Lower leg skin (tissue), 4 donors: ENCODE results near the gene TRAF3. TPM values are rescaled to one million over a fixed set of nuclear protein-coding genes. Genes with fewer than 3 reads are reported as not detected.
"Not testable (repeated sequence)": the region's sequence is repeated elsewhere in the genome, so short reads cannot be mapped to it uniquely, and the experiment has no call there.

Source experiments
- DNase-seq, 2 donors: peaks; one replicate each; pipeline ENCODE4 v3.0.0-alpha.2; 2019; ENCODE audit warnings: low spot score in 2 of 2
- H3K4me3 ChIP-seq: fragments of 200-600 bp; sonication (generic); 2 replicates; pipeline ENCODE4 v1.5.1; 2017; ENCODE audit warnings: mild to moderate bottlenecking, low read depth; ENCODE audit not compliant: poor library complexity, severe bottlenecking
- POLR2A ChIP-seq, 2 donors: fragments of 450-650 bp; IDR thresholded peaks; one replicate each; pipeline ENCODE4 v1.6.1; 2016 to 2017; ENCODE audit warnings: antibody characterized with exemption in 2 of 2, mild to moderate bottlenecking in 1 of 2, moderate library complexity in 1 of 2
- WGBS, 2 donors: methylation state at CpG; one replicate each; pipeline ENCODE4 v1.1.5; 2018; 5-methylcytosine and 5-hydroxymethylcytosine counted together
- intact Hi-C: fragments of 100-400 bp; cut with DNase I; formaldehyde crosslinking; loops from one replicate; pipeline ENCODE4 v1.15.0; 2023; ENCODE audit warnings: low total_unique reads
- total RNA-seq, 4 donors: library from RNA; depleted of rRNA; stranded (reverse); fragments of >200 nt; gene quantifications; one replicate each; pipeline ENCODE4 v1.1.0, GENCODE V29; 2016
- TF ChIP-seq, protein P1 (sequence below), 3 donors: fragments of 450-650 bp; IDR thresholded peaks; one replicate each; pipeline ENCODE4 v1.5.1; 2016; ENCODE audit warnings: antibody characterized with exemption in 3 of 3, mild to moderate bottlenecking in 3 of 3, moderate library complexity in 2 of 3

Gene TRAF3
- total RNA-seq, 4 donors from 2014 or later = 3.0 to 14.4 (median 12.1) TPM

DNA sequence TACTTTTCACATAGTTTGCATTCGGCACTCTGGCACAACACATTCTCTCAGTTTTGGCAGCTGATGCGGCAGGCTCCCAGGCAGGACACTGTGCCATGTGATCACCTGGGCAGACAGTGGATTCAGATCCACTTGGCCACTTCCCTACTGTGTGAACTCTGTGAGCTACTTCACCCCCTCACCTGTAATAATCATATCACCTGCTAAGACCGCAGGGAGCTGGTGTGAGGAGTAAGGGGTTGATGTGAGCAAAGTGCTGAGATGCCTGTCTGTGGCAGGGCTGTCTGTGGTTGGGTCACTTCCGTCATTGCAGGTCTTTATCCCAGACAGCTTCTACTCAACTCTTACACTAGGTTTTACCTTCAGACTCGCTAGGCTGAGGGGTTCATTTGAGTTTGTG, 94.8 kb downstream of the TRAF3 start:
- no peak for TF ChIP-seq POLR2A (IDR thresholded peaks at IDR 0.05)
- TF ChIP-seq, protein P1, sequence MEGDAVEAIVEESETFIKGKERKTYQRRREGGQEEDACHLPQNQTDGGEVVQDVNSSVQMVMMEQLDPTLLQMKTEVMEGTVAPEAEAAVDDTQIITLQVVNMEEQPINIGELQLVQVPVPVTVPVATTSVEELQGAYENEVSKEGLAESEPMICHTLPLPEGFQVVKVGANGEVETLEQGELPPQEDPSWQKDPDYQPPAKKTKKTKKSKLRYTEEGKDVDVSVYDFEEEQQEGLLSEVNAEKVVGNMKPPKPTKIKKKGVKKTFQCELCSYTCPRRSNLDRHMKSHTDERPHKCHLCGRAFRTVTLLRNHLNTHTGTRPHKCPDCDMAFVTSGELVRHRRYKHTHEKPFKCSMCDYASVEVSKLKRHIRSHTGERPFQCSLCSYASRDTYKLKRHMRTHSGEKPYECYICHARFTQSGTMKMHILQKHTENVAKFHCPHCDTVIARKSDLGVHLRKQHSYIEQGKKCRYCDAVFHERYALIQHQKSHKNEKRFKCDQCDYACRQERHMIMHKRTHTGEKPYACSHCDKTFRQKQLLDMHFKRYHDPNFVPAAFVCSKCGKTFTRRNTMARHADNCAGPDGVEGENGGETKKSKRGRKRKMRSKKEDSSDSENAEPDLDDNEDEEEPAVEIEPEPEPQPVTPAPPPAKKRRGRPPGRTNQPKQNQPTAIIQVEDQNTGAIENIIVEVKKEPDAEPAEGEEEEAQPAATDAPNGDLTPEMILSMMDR (IDR thresholded peaks at IDR 0.05) = no peak
- intact Hi-C loops = no loop called here
- WGBS, 2 donors = 97 to 98% methylated on average over 5 of the region's 5 CpGs
- DNase-seq = no peak
- no peak overlapping the region for H3K4me3 ChIP-seq

DNA sequence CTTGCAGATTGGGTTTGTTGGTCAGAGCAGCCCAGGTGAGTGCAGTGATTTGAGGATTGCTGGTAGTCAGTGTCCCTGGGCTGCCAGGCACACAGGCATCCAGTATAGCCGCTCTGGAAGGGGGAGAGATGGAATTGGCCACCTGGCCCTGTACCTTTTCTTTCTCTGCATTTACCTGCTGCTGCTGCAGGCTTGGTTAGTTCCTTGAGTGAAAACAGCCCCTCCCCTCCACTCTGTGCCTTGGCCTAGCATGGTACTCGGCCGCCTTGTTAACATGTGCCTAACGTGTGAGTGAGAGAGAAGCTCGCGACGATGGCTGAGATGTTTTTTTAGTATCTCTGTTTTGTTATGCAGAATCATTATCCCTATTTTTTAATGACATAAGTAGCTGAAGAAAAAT, 95.9 kb downstream of the TRAF3 start:
- 95 to 96% methylated on average over 7 of the region's 7 CpGs for WGBS, 2 donors
- DNase-seq = peak in 1 of 2 donors; percentile 70
- H3K4me3 ChIP-seq = no peak overlapping the region
- TF ChIP-seq, protein P1 (IDR thresholded peaks at IDR 0.05) = no peak
- TF ChIP-seq POLR2A (IDR thresholded peaks at IDR 0.05) = no peak
- intact Hi-C loops = no loop called here

DNA sequence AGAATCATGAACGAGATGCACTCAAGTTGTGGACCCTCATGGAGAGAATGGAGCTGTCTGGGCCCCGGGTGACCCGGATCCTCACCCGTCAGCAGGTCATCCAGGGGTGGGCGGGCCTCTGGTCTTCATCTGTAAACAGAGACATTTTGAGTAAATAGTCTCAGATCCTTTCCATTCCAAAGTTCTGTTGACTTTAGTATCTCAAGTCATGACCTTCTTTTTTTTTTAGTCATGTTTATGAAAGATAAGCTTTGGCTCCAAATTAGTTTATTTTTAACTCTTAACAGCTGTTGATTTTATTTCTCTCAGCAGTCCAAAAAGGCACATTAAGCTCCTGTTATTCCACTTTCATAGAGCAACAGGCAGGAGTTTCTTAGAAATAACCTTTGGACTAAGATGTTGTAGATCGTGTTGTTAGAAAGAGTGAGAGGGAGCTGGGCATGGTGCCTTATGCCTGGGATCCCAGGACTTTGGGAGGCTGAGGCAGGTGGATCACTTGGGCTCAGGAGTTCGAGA, 96.4 kb downstream of the TRAF3 start:
- peak in 1 of 2 donors; percentile 48 for DNase-seq
- no peak overlapping the region for H3K4me3 ChIP-seq
- 91 to 93% methylated on average over 7 of the region's 7 CpGs for WGBS, 2 donors
- intact Hi-C loops = no loop called here
- TF ChIP-seq, protein P1 (IDR thresholded peaks at IDR 0.05) = no peak
- TF ChIP-seq POLR2A (IDR thresholded peaks at IDR 0.05) = no peak

DNA sequence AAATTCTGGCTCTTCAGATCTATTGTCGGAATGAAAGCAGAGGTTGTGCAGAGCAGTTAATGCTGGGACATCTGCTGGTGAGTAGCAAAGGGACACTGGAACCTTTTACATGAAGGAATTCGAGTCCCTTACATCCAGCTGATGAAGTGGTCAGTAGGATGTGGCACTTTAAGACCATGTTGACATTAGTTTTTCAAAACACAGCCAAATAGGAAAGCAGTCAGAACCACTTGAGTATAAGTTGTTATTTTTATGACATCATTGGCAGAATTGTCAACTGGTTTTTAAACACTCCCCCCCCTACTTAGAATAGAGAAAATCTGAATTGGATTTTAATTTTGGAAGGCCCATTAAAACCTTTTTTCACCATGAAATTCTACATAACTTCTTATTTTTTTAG, 98.4 kb downstream of the TRAF3 start:
- no peak for TF ChIP-seq POLR2A (IDR thresholded peaks at IDR 0.05)
- TF ChIP-seq, protein P1 (IDR thresholded peaks at IDR 0.05) = no peak
- 87 to 95% methylated on average over 2 of the region's 2 CpGs for WGBS, 2 donors
- peak in 1 of 2 donors; percentile 17 for DNase-seq
- H3K4me3 ChIP-seq = no peak overlapping the region
- intact Hi-C loops = no loop called here

DNA sequence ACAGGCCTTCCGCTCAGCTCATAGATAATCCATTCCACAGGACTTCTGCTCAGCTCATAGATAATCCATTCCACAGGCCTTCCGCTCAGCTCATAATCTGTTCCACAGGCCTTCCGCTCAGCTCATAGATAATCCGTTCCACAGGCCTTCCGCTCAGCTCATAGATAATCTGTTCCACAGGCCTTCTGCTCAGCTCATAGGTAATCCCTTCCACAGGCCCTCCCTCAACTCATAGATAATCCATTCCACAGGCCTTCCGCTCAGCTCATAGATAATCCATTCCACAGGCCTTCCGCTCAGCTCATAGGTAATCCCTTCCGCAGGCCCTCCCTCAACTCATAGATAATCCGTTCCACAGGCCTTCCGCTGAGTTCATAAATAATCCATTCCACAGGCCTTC, 100.3 kb downstream of the TRAF3 start:
- intact Hi-C loops, H3K4me3 ChIP-seq, DNase-seq: not testable (repeated sequence)
- 97 to 98% methylated on average over 10 of the region's 10 CpGs for WGBS, 2 donors

DNA sequence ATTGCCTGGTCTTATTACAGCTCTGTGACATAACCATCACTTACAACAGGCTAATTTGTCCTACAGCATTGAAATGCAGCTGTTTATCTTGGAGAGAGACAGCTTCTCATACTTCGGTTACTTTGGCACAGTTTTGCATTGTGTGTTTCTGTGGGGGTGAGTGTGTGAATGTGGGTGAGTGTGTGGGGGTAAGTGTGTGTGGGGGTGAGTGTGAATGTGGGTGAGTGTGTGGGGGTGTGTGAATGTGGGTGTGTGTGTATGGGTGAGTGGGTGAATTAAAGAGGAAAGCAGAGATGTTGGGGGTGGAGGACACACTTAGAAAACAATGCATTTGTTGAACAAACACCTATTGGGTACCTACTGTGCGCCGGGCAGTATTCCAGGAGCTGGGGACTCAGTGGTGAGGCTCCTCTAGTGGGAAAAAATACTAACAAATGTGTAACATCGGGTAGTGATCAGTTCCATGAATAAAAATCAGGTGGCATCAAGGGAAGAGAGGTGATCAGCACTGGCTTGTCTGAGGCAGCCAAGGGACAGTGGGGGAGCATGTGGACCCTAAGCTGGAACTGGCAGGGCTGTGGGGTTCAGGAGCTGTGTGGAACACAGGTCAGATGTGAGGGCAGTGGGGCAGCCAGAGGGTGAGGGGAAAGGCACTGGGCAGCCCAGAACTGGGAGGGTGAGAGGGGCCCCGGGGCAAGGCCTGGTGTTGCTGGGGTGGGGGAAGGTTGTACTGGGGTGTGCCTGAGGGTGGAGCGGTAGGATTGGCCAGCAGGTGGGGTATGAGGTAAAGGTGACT, 101.1 kb downstream of the TRAF3 start:
- DNase-seq = peak in 1 of 2 donors; percentile 80
- intact Hi-C loops = no loop called here
- no peak overlapping the region for H3K4me3 ChIP-seq
- TF ChIP-seq, protein P1 (IDR thresholded peaks at IDR 0.05) = no peak
- no peak for TF ChIP-seq POLR2A (IDR thresholded peaks at IDR 0.05)
- WGBS, 2 donors = 82 to 94% methylated on average over 6 of the region's 6 CpGs
